Measurements from ENCODE around the gene ANAPC15. TPM values are rescaled to one million over a fixed set of nuclear protein-coding genes. Genes with fewer than 3 reads are reported as not detected.
A peak's percentile ranks its signal among the peaks of the same experiment; 100 is the strongest.
"Not testable (repeated sequence)": the region's sequence is repeated elsewhere in the genome, so short reads cannot be mapped to it uniquely, and the experiment has no call there.

The ANAPC15 gene
- total and polyA plus RNA-seq, 7 experiments from 2014 or later, result 43.0 to 113 (median 50.1) TPM

DNA sequence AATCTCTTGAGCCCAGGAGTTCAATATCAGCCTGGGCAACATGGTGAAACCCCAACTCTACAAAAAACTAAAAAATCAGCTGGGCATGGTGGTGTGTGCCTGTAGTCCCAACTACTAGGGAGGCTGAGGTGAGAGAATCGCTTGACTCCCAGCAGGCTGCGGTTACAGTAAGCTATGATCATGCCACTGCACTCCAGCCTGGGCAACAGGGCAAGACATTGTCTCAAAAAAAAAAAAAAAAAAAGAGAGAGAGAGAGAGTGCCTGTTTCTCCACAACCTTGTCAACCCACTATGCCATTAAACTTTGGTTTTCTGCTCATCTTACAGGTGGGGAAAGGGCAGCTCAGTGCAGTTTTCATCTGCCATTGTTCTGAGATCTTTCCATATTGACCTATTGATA lies 28.2 kb upstream of the ANAPC15 start:
- ChIA-PET POLR2A (no interaction called here), CTCF (no interaction called here)
- intact Hi-C loops (cut with micrococcal nuclease), result no loop called here
- H3K27ac Mint-ChIP-seq, result peak overlapping the region in 1 of 9 donors; percentile 44
- Histone ChIP-seq H3K36me3 (ENCODE audit: control insufficient read depth in 2 of 3, insufficient read depth in 3 of 3, low read length in 3 of 3) (no peaks in the 10 kb centered on the region), H3K27ac (ENCODE audit: low read depth, low read length) (no peak overlapping the region), H3K9me3 (ENCODE audit: control insufficient read depth in 2 of 3, low read length in 3 of 3) (no peaks in the 10 kb centered on the region), H3K4me3 (ENCODE audit: low read length) (no peak overlapping the region), H3K27me3 (ENCODE audit: control insufficient read depth in 2 of 2, insufficient read depth in 2 of 2, low read length in 2 of 2) (no peaks in the 10 kb centered on the region), H3K4me1 (ENCODE audit: control insufficient read depth in 2 of 2, insufficient read depth in 2 of 2, low read length in 2 of 2) (no peaks in the 10 kb centered on the region)
- H3K4me3 Mint-ChIP-seq, result peak overlapping the region in 1 of 10 donors; percentile 3
- peaks cover 0 to 7% (median 0%) of the 10 kb centered on the region in 11 donors for H3K9me3 Mint-ChIP-seq
- H3K36me3 Mint-ChIP-seq, result peaks cover 0 to 3% (median 0%) of the 10 kb centered on the region in 5 donors
- H3K4me1 Mint-ChIP-seq, result peaks cover 0 to 22% (median 3%) of the 10 kb centered on the region in 7 donors
- no peak for DNase-seq
- peaks cover 3 to 15% (median 5%) of the 10 kb centered on the region in 5 donors for H3K27me3 Mint-ChIP-seq
- no peak for ATAC-seq

DNA sequence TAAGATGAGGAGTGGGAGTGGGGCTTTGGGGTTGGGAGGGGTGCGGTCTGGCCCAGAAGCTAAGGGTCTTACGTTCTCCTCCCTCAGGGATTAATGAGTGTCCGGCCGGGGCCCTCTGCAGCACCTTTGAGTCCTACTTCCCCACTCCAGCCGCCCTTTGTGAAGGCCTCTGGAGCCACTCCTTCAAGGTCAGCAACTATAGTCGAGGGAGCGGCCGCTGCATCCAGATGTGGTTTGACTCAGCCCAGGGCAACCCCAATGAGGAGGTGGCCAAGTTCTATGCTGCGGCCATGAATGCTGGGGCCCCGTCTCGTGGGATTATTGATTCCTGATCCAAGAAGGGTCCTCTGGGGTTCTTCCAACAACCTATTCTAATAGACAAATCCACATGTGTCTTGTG lies 27.0 kb upstream of the ANAPC15 start:
- ChIA-PET CTCF (no interaction called here), POLR2A (no interaction called here)
- ATAC-seq, result no peak
- H3K27me3 ChIP-seq (ENCODE audit: control insufficient read depth in 2 of 2, insufficient read depth in 2 of 2, low read length in 2 of 2), result no peaks in the 10 kb centered on the region
- H3K27ac ChIP-seq (ENCODE audit: low read depth, low read length), result no peak overlapping the region
- no peaks in the 10 kb centered on the region for H3K36me3 ChIP-seq (ENCODE audit: control insufficient read depth in 2 of 3, insufficient read depth in 3 of 3, low read length in 3 of 3)
- no peak for DNase-seq
- H3K9me3 Mint-ChIP-seq, result peaks cover 0 to 7% (median 0%) of the 10 kb centered on the region in 11 donors
- intact Hi-C loops (cut with micrococcal nuclease), result no loop called here
- no peak overlapping the region for H3K27ac Mint-ChIP-seq
- no peak overlapping the region for H3K4me3 ChIP-seq (ENCODE audit: low read length)
- H3K4me3 Mint-ChIP-seq, result no peak overlapping the region
- no peaks in the 10 kb centered on the region for H3K9me3 ChIP-seq (ENCODE audit: control insufficient read depth in 2 of 3, low read length in 3 of 3)
- peaks cover 3 to 15% (median 5%) of the 10 kb centered on the region in 5 donors for H3K27me3 Mint-ChIP-seq
- H3K4me1 Mint-ChIP-seq, result peaks cover 0 to 22% (median 3%) of the 10 kb centered on the region in 7 donors
- no peaks in the 10 kb centered on the region for H3K4me1 ChIP-seq (ENCODE audit: control insufficient read depth in 2 of 2, insufficient read depth in 2 of 2, low read length in 2 of 2)
- H3K36me3 Mint-ChIP-seq, result peaks cover 0 to 3% (median 0%) of the 10 kb centered on the region in 5 donors

- Histone ChIP-seq H3K9me3 (ENCODE audit: control insufficient read depth in 2 of 3, low read length in 3 of 3) (no peaks in the 10 kb centered on the region), H3K36me3 (ENCODE audit: control insufficient read depth in 2 of 3, insufficient read depth in 3 of 3, low read length in 3 of 3) (no peaks in the 10 kb centered on the region), H3K4me1 (ENCODE audit: control insufficient read depth in 2 of 2, insufficient read depth in 2 of 2, low read length in 2 of 2) (no peaks in the 10 kb centered on the region), H3K27me3 (ENCODE audit: control insufficient read depth in 2 of 2, insufficient read depth in 2 of 2, low read length in 2 of 2) (no peaks in the 10 kb centered on the region), H3K27ac (ENCODE audit: low read depth, low read length) (no peak overlapping the region), H3K4me3 (ENCODE audit: low read length) (no peak overlapping the region)
- Mint-ChIP-seq H3K4me3 (no peak overlapping the region), H3K36me3 (peaks cover 0 to 3% (median 0%) of the 10 kb centered on the region in 5 donors), H3K9me3 (peaks cover 0 to 7% (median 0%) of the 10 kb centered on the region in 11 donors), H3K4me1 (peaks cover 0 to 22% (median 2%) of the 10 kb centered on the region in 7 donors), H3K27ac (no peak overlapping the region), H3K27me3 (peaks cover 3 to 14% (median 5%) of the 10 kb centered on the region in 5 donors)
- ATAC-seq (no peak), DNase-seq (no peak)
- CTCF ChIA-PET, result no interaction called here
- intact Hi-C loops (cut with micrococcal nuclease), result no loop called here
- POLR2A ChIA-PET, result interaction anchor here (0.6 kb wide), 1 partner anchor 11 kb away, joined by 3 read pairs; no protein-coding TSS in a partner anchor
Measured at GRCh38 chr11:72138821-72139390, 26.4 kb upstream of the ANAPC15 start.

DNA sequence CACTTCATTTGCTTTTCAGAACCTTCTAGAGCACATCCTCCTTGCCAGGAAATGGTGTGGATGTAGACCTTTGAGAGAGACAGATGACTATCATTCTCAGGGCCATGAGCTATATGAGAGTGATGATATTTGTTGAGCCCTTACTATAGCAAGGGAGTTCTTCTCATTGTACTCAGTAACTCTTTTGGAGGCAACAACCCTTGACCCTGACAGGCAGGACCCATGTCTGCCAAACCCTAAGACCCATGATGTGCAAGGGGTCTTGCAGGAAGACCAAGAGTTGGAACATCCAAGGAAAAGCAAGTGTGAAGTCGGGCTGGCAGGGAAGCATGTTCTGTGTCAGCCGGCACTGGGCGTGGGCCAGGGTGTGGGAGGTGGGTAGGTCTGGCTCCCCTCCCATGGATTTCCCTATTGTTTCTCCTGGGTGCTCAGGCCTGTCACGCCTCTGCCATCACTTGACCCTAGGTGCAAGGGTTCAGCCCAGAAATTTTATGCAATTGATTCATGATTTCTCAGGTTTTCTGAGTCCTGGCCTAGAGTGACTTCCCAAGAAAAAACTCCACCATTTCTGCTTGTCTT lies 24.3 kb upstream of the ANAPC15 start:
- ChIA-PET POLR2A (no interaction called here), CTCF (no interaction called here)
- Histone ChIP-seq H3K4me3 (ENCODE audit: low read length) (no peak overlapping the region), H3K4me1 (ENCODE audit: control insufficient read depth in 2 of 2, insufficient read depth in 2 of 2, low read length in 2 of 2) (no peaks in the 10 kb centered on the region), H3K27me3 (ENCODE audit: control insufficient read depth in 2 of 2, insufficient read depth in 2 of 2, low read length in 2 of 2) (no peaks in the 10 kb centered on the region), H3K36me3 (ENCODE audit: control insufficient read depth in 2 of 3, insufficient read depth in 3 of 3, low read length in 3 of 3) (no peaks in the 10 kb centered on the region), H3K9me3 (ENCODE audit: control insufficient read depth in 2 of 3, low read length in 3 of 3) (no peaks in the 10 kb centered on the region), H3K27ac (ENCODE audit: low read depth, low read length) (no peak overlapping the region)
- Mint-ChIP-seq H3K27me3 (peaks cover 0 to 18% (median 9%) of the 10 kb centered on the region in 5 donors), H3K4me1 (peaks cover 0 to 17% (median 0%) of the 10 kb centered on the region in 7 donors), H3K9me3 (peaks cover 0 to 7% (median 0%) of the 10 kb centered on the region in 11 donors), H3K36me3 (peaks cover 0 to 3% (median 0%) of the 10 kb centered on the region in 5 donors), H3K4me3 (no peak overlapping the region), H3K27ac (no peak overlapping the region)
- intact Hi-C loops (cut with micrococcal nuclease), result no loop called here
- DNase-seq (no peak), ATAC-seq (no peak)

- H3K27ac ChIP-seq (ENCODE audit: low read depth, low read length), result no peak overlapping the region
- Mint-ChIP-seq H3K27ac (peak overlapping the region in 1 of 9 donors; percentile 28), H3K4me1 (peaks cover 0 to 10% (median 0%) of the 10 kb centered on the region in 7 donors), H3K27me3 (peaks cover 0 to 20% (median 5%) of the 10 kb centered on the region in 5 donors), H3K9me3 (peaks cover 0 to 7% (median 0%) of the 10 kb centered on the region in 11 donors), H3K36me3 (peaks cover 0 to 3% (median 0%) of the 10 kb centered on the region in 5 donors), H3K4me3 (no peak overlapping the region)
- ChIA-PET POLR2A (no interaction called here), CTCF (interaction anchor here (0.6 to 0.7 kb wide), 2 partner anchors 54 to 111 kb away, joined by 3 read pairs; no protein-coding TSS in a partner anchor)
- no peaks in the 10 kb centered on the region for H3K4me1 ChIP-seq (ENCODE audit: control insufficient read depth in 2 of 2, insufficient read depth in 2 of 2, low read length in 2 of 2)
- H3K9me3 ChIP-seq (ENCODE audit: control insufficient read depth in 2 of 3, low read length in 3 of 3), result no peaks in the 10 kb centered on the region
- H3K36me3 ChIP-seq (ENCODE audit: control insufficient read depth in 2 of 3, insufficient read depth in 3 of 3, low read length in 3 of 3), result no peaks in the 10 kb centered on the region
- intact Hi-C loops (cut with micrococcal nuclease), result no loop called here
- DNase-seq (no peak), ATAC-seq (no peak)
- H3K27me3 ChIP-seq (ENCODE audit: control insufficient read depth in 2 of 2, insufficient read depth in 2 of 2, low read length in 2 of 2), result no peaks in the 10 kb centered on the region
- no peak overlapping the region for H3K4me3 ChIP-seq (ENCODE audit: low read length)
Measured at GRCh38 chr11:72135891-72136683, 23.6 kb upstream of the ANAPC15 start.

DNA sequence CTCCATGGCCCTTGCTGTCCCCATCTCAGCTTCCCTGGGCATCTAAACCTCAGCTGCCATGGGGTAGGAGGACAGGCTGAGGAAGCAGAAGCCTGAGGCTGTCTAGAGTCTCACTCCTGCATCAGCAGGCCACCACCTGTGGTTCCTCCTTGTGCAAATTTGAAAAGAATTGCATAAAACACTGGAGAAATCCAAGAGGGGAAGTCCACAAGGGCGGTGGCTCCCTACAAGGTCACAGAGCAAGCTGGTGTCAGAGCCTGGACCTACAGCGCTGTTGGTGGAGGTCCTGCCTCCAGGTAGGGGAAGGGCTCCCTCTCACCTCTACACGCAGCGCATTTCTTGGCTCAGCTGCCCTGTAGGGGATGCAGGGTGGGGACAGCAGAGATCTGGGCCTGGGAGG lies 23.0 kb upstream of the ANAPC15 start, which contains the start of gene FOLR3:
Gene FOLR3, plus strand, starts transcription at position 253 of the 400 bp plus-strand sequence. CDS start 228 bp downstream, outside the sequence.
- peaks cover 0 to 18% (median 5%) of the 10 kb centered on the region in 5 donors for H3K27me3 Mint-ChIP-seq
- H3K9me3 ChIP-seq (ENCODE audit: control insufficient read depth in 2 of 3, low read length in 3 of 3); H3K4me3 ChIP-seq (ENCODE audit: low read length); H3K4me1 ChIP-seq (ENCODE audit: control insufficient read depth in 2 of 2, insufficient read depth in 2 of 2, low read length in 2 of 2); intact Hi-C loops (cut with micrococcal nuclease); H3K4me3 Mint-ChIP-seq; H3K27ac ChIP-seq (ENCODE audit: low read depth, low read length); DNase-seq; H3K4me1 Mint-ChIP-seq; H3K36me3 ChIP-seq (ENCODE audit: control insufficient read depth in 2 of 3, insufficient read depth in 3 of 3, low read length in 3 of 3); H3K36me3 Mint-ChIP-seq; H3K27me3 ChIP-seq (ENCODE audit: control insufficient read depth in 2 of 2, insufficient read depth in 2 of 2, low read length in 2 of 2); H3K9me3 Mint-ChIP-seq: not testable (repeated sequence)
- H3K27ac Mint-ChIP-seq, result peak within 1 kb of the TSS in 1 of 9 donors; percentile 28
- CTCF ChIA-PET, result interaction anchor here (0.6 to 0.7 kb wide), 3 partner anchors 8 to 110 kb away, joined by 3 read pairs; no protein-coding TSS in a partner anchor
- peak; percentile 57 for ATAC-seq
- POLR2A ChIA-PET, result interaction anchor here (0.8 kb wide), 1 partner anchor 15 kb away, joined by 4 read pairs; no protein-coding TSS in a partner anchor
